Neural progenitor cell (in vitro differentiated cells): ENCODE measurements around the gene PCGF5.
"Not testable (repeated sequence)": the region's sequence is repeated elsewhere in the genome, so short reads cannot be mapped to it uniquely, and the experiment has no call there.

ENCODE experiments used
- EZH2phosphoT487 ChIP-seq: fragments of 200-600 bp; sonication (generic); IDR thresholded peaks from 2 replicates; pipeline ENCODE4 v1.6.1; 2017; ENCODE audit warnings: antibody characterized with exemption
- TF ChIP-seq, protein P1 (sequence below): fragments of 200-600 bp; sonication (generic); IDR thresholded peaks from 2 replicates; pipeline ENCODE4 v1.5.1; 2017; ENCODE audit warnings: antibody characterized with exemption, mild to moderate bottlenecking

DNA sequence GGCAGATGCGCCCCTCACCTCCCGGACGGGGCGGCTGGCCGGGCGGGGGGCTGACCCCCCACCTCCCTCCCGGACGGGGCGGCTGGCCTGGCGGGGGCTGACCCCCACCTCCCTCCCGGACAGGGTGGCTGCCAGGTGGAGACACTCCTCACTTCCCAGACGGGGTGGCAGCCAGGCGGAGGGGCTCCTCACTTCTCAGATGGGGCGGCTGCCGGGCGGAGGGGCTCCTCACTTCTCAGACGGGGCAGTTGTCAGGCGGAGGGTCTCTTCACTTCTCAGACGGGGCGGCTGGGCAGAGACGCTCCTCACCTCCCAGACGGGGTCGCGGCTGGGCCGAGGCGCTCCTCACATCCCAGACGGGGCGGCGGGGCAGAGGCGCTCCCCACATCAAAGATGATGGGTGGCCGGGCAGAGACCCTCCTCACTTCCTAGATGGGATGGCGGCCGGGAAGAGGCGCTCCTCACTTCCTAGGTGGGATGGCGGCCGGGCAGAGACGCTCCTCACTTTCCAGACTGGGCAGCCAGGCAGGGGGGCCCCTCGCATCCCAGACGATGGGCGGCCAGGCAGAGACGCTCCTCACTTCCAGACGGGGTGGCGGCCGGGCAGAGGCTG lies 102.9 kb downstream of the PCGF5 start:
- TF ChIP-seq, protein P1, sequence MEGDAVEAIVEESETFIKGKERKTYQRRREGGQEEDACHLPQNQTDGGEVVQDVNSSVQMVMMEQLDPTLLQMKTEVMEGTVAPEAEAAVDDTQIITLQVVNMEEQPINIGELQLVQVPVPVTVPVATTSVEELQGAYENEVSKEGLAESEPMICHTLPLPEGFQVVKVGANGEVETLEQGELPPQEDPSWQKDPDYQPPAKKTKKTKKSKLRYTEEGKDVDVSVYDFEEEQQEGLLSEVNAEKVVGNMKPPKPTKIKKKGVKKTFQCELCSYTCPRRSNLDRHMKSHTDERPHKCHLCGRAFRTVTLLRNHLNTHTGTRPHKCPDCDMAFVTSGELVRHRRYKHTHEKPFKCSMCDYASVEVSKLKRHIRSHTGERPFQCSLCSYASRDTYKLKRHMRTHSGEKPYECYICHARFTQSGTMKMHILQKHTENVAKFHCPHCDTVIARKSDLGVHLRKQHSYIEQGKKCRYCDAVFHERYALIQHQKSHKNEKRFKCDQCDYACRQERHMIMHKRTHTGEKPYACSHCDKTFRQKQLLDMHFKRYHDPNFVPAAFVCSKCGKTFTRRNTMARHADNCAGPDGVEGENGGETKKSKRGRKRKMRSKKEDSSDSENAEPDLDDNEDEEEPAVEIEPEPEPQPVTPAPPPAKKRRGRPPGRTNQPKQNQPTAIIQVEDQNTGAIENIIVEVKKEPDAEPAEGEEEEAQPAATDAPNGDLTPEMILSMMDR: not testable (repeated sequence)
- not testable (repeated sequence) for TF ChIP-seq EZH2phosphoT487
